CD4-positive, alpha-beta T cell treated with Interleukin-6 at 100 ng/mL for 8 hours (primary cell): Measurements from ENCODE around the gene WDR76.

Experiments used
- DNase-seq: peaks from one replicate; pipeline ENCODE4 v3.0.0-alpha.2; 2020; ENCODE audit warnings: mixed read lengths, low spot score

WDR76 gene

DNA sequence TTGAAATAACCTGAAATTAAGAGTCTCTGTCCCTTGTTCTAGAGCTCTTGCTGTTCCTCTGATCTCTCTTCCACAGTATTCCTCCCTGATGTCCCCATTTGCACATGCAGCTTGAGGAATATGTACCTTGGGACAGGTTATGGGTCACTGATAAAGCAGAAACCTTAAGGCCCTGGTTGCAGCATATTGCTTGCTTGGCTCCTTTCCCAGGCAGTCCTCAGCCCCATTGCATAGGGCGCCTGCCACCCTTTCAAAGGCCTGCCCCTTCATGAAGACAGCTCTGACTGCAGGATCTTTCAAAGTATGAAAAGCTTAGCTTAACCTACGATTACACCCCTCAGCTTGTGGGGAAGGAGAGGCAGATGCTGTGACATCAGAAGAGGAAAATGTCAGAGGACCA is 51.6 kb downstream of the WDR76 start:
- no peak for DNase-seq

DNA sequence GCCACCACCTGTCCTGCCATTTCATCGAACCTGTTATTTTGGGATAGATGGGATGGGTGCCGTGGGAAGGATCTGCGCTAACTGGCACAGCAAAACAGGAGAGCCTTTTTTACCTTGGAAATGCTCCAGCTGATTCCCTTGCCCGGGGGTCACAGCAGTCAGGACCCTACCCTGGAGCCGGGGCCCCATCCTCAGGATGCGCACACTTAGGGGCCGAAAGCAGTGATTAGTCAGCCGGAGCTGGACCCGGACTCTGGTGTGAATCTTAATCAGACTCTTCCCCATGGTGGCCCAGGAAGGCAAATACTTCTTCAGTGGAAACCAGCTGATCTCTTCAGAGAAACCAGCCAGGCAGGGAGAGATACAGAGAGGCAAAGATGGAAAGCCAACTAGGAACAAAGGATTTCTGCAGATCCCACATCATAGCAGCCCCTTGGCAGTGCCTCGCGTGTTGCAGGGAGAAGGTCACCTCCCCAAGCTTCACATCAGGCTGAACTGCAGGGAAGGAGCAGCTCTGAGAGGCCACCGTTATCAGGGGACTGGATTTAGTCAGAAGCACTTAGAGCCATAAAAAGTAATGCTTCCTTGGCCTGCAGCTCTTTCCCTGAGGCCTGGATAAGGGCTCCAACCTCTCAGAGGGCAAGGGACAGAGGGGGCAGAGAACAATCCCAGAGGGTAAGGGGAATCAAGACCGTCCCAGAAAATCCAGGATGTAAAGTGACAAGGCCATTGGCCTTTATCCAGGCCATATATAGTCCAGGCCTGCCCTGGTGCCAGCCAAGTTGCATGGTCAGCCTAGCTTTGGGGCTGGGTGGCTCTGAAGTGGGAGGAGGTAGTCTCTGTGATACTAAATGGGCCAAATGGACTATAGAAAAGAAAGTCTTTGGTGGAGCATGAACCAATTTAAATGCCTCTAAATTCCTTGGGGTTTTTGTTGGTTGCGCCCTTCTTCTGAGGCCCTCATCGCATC is 52.9 kb downstream of the WDR76 start:
- DNase-seq = no peak

DNA sequence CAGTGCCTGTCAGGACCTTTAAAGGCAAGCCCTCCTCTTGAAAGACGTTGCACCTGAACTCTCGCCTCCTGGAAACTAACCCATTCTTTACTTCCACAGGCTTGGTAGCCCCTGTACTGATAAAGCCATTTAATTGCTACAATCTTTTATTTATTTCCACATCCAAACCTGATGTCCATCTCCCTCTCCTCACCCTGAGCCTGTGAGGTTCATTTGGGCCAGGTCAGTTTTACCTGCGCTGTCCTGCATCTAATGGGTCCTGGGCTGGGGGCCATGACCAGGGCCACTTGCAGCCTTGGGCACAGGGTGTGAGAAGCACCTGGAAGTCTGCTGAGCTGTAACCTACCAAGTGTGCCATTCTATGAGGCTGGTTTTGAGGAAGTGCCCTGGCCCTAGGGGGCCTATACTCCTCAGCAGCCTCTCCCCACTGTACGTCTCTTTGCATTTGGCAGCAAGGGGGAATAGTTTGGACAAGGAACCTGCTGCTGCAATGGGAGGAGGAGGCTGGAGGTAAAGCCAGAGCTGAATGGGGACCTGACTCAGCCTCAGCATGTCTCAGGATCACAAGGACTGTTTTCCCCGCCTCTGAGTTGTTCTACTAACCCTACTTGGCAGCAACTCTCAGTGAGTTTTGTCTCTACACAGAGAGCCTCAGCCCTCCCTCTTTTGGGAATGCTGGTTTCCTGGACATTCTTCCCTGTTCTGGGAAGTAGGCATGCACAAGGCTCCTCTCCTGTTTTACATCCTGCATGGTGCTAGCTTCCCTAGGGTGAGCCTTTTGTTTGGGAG is 53.8 kb downstream of the WDR76 start:
- no peak for DNase-seq

DNA sequence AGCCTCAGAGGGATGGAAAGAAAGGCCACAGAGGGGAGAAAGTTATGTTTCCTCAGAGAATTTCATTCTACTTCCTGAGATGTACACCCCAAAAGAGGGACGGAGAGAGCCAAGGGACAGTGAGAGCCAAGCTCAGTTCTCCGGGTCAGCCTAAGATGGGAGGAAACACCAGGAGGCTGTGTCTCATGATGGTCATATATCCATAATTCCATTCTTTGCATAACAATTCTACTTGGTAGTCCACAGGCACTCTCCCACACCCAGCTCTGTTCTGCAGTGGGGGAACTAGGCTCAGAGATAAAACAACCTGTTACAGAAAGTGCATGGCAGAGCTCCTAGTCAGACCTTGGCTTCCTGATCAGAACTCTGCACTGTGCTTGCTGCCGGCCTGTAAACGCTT is 54.4 kb downstream of the WDR76 start:
- no peak for DNase-seq

DNA sequence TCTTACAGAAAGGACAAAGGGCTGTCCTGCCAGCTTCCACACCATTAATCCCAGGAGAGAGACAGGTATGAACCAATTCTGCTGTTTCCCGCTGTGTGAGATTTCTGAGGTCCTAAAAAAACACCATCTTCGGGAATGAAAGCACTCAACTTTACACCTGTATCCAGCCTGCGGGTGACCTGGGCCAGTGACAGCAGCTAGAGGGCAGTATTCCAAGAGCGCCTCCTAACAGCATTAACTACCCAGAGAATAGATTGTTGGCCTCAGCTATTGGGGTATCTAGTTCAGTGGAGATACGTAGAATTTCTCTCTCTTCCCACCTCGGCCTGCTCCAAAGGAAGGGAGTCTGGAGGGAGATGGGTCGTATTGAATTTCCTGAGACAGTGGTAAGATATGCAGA is 55.1 kb downstream of the WDR76 start:
- no peak for DNase-seq

DNA sequence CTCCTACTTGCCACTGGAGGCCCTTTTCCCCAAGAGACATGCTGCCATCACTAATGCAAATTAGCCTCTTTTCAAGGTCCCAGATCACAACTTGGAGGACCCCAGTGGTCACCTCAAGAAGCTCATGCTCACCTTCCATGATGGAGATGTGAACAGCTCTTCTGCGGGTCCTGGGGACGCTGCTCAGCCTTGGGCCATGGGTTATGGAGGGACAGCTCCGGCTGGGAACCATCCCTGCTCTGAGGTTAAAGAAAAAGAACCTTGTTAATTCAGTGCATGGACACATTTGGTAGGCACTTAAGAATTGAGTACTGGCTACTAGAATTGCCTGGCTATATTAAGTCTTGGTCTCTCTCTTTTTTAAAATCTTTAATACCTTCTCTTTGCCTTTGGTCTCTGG is 56.8 kb downstream of the WDR76 start:
- DNase-seq = no peak

DNA sequence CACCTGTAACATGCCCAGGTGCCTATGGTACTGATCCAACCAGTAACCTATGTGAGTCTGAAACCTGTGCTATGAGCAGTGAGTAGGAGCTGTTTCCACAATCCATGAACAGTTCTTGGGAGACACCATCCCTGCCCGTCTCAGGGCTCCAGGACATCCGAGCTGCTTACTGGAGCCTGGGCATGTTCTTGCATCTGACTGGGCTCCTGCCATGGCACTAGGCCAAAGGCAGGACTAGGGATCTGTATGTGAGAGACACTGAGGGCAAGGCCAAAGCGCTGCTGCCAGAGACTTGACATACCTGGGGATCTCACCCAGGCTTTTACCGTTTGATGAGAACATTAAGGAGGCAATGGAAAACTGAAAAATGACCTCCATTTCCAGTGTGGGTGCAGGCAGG is 59.8 kb downstream of the WDR76 start:
- no peak for DNase-seq

DNA sequence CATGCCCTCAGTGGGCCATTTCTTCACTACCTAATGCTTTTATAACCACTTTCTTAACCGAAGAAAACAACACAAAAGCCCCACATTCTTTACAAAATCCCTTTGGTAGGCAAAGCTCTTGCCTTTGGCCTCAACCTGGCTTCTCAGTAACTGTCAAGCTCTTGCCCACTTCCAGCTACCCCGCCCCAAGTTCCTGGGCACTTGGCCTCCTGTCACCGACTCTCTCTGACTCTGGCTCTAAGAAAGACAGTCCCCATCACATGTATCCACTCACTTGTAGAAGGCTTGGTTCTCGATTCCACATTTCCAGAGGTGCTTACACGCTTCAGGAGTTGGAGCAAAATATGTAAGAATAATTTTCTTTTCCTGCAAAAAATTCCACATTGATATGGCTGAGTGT is 61.1 kb downstream of the WDR76 start:
- DNase-seq = no peak

DNA sequence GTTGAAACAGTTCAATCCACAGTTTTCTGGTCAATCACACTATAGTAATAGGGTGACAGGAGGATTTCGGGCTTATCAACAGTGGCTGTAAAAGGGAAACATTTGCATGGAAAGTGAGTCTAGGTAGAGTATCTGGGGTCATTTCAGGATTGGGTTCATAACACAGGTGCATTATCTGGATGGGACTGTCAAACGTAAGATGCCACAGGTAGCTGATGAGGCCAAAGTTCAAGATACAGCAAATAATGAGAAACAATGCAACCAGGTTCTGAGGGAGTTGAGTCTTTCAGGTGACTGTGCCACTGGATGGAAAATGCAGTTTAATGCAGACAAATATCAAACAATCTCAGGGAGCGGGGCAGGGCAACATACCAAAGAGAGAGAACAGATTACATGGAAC is 62.2 kb downstream of the WDR76 start:
- DNase-seq = no peak

DNA sequence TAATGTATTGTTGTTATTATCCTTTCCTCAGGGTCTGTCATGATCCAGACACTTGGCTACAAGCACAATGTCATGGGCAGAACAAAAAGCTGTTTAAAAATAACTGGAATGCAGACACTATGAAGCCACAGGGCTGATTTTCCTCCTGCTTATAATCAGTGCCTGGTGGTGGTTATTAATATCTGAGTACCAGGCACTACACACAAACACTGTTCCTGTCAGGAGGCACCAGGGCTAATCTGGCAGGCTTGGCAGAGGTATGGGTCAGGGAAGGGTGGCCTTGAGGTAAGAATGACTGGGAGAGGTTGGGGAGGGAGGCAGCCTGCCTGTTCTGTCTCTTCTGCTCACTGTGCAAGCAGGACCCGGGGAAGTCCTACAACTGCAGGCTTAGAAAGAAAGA is 67.2 kb downstream of the WDR76 start:
- DNase-seq = no peak

DNA sequence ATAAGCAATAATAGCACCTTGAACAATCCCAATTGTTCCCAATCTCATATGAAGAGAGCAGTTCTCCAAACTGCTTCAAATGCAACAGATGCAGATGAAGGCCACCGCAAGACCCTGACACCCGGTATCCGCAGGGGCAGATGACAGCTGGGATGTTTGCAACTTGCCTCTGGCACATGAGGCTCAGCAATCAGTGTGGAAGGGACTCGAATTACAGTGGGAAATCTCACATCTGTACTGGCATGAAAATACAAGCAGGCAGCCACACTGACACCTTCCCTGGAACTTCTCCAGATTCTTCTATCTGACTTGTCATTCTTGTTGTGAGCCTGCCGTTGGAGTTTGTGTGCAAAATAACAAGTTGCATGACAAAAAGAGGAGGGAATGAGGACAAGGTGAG is 68.8 kb downstream of the WDR76 start:
- DNase-seq = no peak

DNA sequence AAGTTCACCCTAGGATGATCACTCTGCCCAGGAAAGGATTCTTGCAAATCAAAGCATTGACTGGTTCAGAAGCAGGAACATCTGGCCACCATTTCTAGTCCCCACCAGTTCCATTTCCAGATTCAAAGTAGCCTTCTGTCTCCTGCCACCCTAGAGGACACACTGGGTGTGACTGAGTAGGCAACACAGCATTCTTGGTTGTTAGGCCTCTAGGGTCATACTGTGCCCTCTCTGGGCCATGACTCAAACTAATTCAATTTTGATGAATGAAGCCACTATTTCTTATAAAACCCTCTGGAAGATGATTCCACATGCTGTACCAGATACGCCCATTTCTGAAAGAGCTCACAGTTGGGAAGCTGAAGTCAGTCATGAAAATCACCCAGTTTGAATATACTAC is 69.7 kb downstream of the WDR76 start:
- DNase-seq = no peak

DNA sequence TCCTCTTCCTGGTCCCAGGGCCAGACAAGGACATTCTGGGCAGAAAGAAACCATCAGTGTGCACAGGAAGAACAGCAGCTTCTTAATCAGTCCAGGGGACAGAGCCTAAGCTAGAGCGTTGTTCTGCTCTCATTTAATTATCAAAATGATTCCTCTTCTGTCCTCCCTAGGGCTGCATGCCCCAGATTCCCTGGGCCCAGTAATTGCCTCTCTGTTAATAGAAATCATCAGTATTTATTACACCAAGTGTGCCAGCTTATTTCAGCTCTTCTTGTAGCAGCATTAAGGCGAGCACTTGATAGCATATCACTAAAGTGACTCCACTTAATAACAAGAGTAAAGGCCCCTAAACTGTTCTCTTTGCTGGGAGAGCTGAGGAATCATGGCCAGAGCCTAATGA is 72.1 kb downstream of the WDR76 start:
- DNase-seq = no peak

DNA sequence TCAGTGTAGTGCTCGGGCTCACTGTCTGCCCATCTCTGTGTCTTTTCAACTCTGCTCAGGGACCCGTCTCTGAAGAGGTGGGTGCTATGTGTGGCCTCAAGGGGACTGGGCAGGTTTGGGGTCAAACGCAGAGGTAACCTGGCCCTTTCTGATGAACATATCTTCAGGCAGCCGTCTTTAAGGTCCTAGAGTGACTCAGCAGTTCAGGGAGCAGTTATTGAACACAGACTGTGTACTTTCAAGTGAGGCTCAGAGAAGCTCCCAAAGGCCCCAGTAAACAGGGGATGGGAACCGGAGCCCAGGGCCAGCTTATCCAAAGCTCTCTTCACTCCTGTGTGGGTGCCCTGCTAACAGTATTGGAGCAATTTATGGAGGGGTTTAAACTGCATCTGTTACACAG is 73.1 kb downstream of the WDR76 start:
- no peak for DNase-seq

DNA sequence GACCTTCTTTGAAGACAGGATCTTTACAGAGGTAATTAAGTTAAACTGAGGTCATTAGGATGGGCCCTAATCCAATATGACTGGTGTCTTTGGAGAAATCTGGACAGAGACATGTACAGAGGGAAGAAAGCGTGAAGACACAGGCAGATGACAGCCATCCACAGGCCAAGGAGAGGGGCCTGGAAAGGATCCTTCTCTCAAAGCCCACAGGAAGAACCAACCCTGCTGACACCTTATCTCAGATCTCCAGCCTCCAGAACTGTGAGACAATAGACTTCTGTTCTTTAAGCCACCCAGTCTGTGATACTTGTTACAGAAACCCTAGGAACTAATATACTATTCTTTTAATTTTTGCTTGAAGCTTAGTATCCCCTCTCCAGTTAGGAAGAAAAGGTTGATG is 74.2 kb downstream of the WDR76 start:
- no peak for DNase-seq

DNA sequence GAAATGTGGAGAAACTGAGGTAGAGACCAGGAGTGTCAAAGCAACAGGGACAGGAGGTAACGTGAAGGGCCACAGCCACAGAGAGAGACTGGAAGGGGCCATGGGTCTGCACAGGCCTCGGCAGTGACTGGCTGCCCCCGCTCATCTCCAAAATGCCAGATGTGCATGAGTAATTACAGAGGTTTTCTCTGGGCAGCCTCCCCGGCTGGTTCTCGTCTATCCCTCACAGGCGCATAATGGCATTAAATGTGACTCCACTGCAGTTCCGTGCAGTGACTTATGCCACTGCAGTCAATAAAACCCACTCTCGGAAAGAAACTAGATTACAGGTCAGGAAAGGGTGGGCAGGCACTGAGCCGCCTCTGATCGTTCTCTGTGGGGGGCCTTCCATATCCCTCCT is 74.7 kb downstream of the WDR76 start:
- no peak for DNase-seq

DNA sequence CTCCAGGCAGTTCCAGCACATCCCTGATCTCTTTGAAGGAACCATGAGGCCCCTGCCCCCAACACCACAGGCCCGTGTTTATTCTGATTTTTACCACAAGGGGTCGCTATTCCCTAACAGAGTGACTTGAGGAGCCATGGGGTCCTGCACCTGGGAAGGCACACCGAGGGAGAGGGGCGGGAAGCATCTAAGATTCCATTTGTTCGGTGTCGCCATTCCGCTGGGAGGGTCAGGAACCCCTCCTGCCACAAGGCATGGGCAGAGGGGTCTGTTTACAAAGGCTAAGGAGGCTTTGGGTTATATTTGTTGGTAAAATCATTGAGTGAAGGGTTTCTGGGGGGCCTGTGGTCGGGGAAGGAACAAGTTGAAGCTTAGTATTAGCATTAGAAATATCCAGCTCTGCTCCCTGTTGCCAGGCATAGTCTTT is 77.1 kb downstream of the WDR76 start:
- DNase-seq = peak; percentile 26

DNA sequence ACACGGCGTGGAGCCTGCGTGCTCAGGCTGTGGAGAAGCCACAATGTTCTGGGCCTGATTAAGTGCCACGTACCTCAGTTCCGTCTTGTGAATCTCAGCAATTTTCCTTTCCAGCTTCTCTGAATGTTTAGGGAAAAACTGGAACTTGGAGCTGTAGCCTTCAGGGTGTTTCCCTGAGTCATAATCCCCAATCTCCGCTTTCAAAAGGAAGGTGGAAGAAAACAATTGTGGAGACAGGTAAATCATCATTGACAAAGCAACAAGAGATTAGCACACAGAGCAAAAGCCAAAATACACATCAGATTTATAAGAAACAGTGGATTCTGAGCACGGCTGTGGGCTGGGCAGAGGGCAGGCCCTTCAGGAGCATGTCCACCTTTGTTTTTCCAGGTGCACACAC is 79.0 kb downstream of the WDR76 start:
- DNase-seq = no peak

DNA sequence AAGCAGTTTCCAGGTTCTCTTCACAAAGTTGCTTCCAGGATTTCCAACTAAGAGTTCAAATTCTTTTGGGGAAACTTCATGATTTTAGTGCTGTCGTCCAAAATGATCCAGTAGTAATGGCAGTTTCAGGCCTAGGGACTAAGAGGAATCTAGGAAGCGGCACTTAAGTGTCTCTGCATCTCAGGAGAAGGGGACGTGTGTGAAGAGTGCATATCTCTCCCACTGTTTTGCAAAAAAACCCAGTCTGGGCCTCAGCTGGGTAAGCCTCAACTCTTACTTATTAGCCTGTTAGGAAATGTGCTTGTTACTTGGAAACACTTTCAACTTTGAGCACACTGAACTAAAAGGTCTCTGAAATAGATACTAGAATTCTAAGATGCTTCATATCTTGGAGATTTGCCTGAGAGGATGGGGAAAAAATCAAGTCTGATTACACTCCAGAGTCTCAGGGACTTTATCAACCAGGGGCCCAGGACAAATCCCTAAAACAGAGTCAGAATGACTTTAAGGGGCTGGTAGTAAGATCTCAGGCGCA is 81.8 kb downstream of the WDR76 start:
- DNase-seq = no peak

DNA sequence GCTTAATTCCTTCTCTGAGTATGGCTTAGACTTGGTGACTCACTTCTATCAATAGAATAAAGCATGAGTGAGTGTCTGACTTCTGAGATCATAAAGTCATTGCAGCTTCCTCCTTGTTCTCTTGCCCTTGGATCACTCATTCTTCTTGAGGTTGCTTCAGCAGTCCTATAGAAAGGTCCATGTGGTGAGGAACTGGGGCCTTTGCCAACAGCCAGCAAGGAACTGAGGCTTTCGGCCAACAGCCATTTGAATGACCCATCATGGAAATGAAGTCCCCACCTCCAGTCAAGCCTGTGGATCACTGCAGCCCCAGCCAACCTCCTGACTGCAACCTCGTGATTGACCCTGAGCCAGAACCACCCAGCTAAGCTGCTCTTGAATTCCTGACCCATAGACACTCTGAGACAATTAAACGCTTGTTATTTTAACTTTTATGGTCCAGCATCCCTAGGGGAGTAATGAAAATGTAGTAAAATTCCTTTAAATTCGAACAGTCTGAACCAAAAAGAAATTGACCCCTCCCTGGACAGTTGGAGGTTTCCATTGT is 84.5 kb downstream of the WDR76 start:
- no peak for DNase-seq

DNA sequence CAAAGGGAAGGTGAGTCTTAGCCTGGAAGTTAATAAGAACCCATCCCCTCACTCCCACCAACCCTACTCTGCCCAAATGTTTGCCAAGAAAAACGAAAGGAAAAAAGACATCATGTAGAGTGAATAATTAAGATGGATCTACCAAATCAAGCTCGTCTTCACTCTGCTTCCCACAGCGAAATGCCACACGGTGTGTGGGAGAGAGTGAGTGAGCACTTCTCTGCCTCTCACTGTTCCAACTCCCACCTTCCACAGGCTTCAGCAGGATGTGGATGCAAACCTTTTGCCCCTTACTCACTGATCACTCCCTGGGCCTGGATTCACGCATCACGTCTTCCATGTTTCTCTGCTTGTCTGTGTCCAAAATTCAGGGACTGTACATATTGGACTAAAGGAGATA is 85.4 kb downstream of the WDR76 start:
- DNase-seq = no peak

DNA sequence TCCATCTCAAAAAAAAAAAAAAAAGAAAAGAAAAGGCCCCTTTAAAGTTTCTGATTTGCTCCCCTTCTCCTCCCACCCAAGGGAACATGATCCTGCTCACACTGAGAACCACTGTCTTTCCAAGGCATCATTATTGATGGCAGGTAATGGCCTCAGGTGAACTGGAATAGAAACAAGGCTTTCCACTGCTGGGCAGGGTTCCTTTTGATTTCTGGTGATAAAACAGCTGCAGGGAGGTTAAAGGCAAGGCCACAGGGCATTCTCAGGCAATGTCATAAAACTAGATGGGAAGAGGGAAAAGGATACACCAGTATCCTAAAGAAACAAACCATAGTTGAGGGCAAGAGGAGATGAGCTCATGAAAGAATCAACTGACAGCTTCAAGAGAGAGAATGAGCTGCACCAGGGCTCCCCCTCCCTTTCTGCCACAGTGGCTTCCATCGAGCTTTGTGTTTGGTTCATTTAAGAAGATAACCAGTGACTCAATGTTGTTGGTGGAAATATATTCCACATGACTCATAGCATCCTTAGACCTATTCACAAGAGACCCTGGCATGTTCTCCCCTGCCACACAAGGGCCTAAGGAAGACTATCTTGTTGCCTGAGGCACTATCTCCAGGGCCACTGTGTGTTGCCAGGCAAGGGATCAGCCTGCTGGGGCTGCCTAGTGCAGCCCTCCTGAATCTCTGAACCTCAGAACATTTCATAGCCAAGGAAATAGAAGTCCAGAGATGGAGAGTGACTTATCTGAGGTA is 86.4 kb downstream of the WDR76 start:
- no peak for DNase-seq
